GM21360 (cell line): ENCODE results near the gene LYSMD2.
"Not testable (repeated sequence)": the region's sequence is repeated elsewhere in the genome, so short reads cannot be mapped to it uniquely, and the experiment has no call there.

Source experiments
- ATAC-seq: cut with Tn5 transposase; IDR thresholded peaks from one replicate; pipeline ENCODE4 v1.9.1; 2021; ENCODE audit warnings: mild to moderate bottlenecking, moderate library complexity; ENCODE audit not compliant: unreplicated experiment

The LYSMD2 gene

GRCh38 chr15:51737522-51738305 lies at the start of gene LYSMD2:
Gene LYSMD2, minus strand, starts transcription at chr15:51737655. Its CDS starts 33 bp downstream, at chr15:51737622.
- ATAC-seq, result peak; percentile 26

- not testable (repeated sequence) for ATAC-seq
Measured at GRCh38 chr15:51787130-51787529, 49.7 kb upstream of the LYSMD2 start.

DNA sequence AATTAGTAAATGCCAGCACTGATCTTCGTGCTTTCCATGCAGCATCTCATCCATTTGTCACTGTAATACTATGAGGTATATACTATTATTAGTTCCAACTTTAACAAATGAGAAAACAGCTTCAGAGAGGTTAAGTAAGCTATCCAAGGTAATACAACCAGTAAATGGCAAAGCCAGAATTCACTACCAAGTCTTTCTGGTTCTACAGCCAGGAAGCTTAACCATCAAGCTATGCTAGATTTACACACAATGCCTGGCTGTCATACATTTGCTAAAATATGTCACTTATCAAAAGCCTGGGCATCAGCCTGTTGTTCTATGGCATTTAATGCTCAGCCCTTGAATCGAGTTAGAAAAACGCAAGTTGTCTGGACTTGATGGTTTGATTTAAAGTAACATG lies 46.5 kb upstream of the LYSMD2 start:
- no peak for ATAC-seq

GRCh38 chr15:51782357-51782896 lies 45.0 kb upstream of the LYSMD2 start:
- ATAC-seq, result no peak

- no peak for ATAC-seq
Measured at GRCh38 chr15:51781506-51781905, 44.1 kb upstream of the LYSMD2 start.

DNA sequence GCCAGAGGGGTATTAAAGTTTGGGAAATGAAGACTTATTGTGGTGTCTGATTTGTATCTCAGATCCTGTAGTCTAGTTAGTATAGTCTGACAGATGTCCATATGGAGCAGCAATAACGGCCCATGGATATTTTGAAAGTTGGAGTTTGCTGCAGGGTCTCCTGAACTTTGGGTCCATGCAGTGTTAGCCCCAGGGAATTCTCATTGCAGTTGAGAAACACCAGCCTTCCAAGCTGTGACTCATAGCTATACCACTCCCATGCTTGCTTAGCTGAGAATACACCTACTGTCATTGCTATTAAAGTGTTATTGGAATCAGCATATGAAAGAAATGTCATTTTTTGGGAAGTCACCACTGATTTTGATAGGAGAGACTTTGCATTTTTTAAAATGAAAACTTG lies 43.2 kb upstream of the LYSMD2 start:
- no peak for ATAC-seq

- ATAC-seq, result no peak
Measured at GRCh38 chr15:51776952-51777569, 39.6 kb upstream of the LYSMD2 start.

GRCh38 chr15:51775967-51776816 lies 38.7 kb upstream of the LYSMD2 start:
- no peak for ATAC-seq

DNA sequence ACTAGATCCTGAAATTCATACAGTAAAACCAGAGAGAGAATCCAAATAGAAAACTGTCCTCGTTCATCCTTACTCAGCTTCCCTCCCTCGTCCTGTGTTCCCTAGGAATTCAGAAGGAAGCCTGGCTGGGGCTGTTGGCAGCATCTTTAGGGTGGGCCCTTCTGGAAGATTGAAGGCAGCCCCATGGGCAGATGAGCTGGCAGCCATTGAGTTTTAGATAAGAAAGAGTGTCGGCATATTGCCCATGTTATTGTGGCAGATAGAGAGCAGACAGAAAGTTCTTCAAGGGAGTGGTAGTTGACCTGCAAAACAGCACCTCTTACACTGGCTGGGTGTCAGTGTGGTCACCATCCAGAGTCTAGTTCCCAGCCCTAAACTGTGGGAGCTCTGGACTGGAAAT lies 37.5 kb upstream of the LYSMD2 start:
- no peak for ATAC-seq

- ATAC-seq, result no peak
Measured at GRCh38 chr15:51771773-51772172, 34.3 kb upstream of the LYSMD2 start.

GRCh38 chr15:51770902-51771301 lies 33.4 kb upstream of the LYSMD2 start:
- ATAC-seq, result no peak

GRCh38 chr15:51768018-51768417 lies 30.6 kb upstream of the LYSMD2 start:
- ATAC-seq, result no peak

- no peak for ATAC-seq
Measured at GRCh38 chr15:51766341-51766740, 28.9 kb upstream of the LYSMD2 start.

DNA sequence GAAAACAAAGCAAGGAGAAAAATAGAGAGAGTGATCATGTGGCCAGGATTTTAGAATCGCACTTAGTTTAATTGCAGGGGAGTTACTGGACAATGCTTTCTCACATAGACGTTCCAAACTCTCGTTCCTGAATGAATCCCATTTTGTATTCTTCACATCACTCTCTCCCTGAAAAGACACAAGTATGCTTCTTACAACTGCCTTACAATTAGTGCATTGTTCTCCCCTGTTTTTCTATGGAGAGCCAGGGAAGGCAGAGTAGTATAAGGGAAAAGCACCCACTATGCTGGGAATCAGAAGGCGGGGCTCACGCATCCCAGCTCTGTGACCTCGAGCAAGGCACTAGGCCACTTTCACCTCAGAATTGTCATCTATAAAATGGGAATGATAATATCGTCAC lies 28.3 kb upstream of the LYSMD2 start:
- ATAC-seq, result no peak

- no peak for ATAC-seq
Measured at GRCh38 chr15:51760805-51761204, 23.4 kb upstream of the LYSMD2 start.

DNA sequence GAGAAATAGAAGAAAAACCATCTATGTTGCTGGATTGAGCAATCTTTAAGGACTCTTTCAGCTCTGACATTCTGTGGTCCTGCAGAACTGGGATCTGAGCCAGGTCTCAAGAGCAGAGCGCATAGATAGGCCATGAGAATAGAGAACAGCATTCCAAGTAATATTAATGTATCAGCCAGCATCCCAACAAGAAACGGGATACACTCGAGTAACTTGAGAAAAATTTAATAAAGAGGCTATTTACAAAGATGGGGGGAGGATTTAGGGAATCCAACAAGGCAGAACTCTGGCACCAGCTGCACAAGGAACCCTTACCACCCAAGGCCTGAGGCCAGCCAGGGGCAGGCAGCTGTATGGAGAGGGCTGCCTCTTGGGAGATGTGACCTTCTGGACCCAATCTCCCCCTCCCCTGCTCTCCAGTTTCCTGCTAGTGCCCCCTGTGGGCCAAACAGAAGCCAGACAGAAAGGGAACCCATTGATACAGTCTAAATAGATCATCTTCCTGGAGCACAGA lies 22.2 kb upstream of the LYSMD2 start:
- no peak for ATAC-seq

DNA sequence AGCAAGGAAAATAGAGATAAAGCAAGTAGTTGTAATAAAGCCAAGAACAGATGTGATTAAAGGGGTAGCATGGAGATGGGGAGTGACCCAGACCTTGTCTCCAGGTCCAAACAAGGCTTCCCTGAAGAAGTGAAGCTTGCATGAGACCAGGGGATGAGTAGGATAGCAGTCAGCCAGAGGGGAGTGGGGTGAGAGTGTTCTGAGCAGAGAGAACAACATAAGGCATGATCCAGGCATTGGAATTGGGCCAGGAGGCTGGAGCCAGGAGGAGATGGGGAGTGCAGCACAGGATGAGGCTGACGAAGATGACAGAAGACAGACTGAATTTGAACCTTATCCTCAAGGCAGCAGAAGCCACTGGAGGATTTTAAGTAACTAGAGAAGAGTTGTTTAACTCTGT lies 21.2 kb upstream of the LYSMD2 start:
- no peak for ATAC-seq

DNA sequence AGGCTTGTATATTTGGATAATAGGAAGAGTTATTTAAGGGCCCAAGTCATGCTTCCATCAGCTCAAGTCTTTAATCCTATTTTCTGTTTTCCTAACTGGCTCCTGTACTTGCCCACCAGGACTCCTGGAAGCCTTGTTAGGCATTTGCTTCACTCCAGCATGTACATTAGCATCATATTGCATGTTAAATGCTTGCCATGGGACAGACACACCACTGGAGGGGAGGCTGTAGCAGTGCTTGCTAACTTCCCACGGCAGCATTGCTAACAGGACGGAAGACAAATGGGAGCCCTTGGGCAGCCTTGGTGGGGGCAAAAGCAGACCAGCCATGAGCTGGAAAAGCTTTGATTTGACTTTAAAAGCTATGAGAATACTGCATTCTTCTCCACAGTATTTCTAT lies 20.0 kb upstream of the LYSMD2 start:
- no peak for ATAC-seq

- ATAC-seq, result no peak
Measured at GRCh38 chr15:51756482-51756881, 19.0 kb upstream of the LYSMD2 start.

DNA sequence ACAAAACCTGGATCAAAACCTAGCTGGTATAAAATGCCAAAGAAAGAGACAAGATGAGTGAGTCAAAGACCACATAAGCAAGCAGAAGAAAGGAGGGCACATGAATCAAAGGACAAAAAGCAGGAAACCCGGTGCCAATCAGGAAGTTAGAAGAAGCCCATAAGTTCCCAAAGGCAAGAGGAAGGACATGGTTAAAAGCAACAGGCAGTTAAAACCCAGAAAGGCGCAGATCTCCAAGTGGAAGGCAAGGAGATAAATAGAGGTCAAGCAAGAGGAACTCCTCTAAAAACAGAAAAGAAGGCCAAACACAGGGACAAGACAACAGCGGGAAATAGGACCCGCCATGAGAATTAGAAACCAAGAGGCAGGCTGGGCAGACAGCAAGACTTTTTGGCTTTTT lies 18.3 kb upstream of the LYSMD2 start:
- no peak for ATAC-seq

- no peak for ATAC-seq
Measured at GRCh38 chr15:51754267-51754666, 16.8 kb upstream of the LYSMD2 start.
